Adrenal gland (tissue), 12 donors: ENCODE data around the gene SPAG9. TPM values are rescaled to one million over a fixed set of nuclear protein-coding genes. Genes with fewer than 3 reads are reported as not detected.

Source experiments
- DNase-seq, 7 donors: peaks; one replicate each; pipeline ENCODE4 v3.0.0-alpha.2; 2019 to 2020
- H3K27ac ChIP-seq, 5 donors: fragments of 200-600 bp; sonication (generic) in 4 of 5; 1 replicate in 3 of 5; 2 replicates in 2 of 5; pipeline versions ENCODE4 v1.5.1 to v1.8.0; 2016 to 2020; ENCODE audit warnings: mild to moderate bottlenecking in 1 of 5
- H3K27me3 ChIP-seq: fragments of 200-600 bp; 2 replicates; pipeline ENCODE4 v1.8.0; 2021
- H3K36me3 ChIP-seq, 2 donors: fragments of 200-600 bp; replicated peaks in 1 of 2; 1 replicate in 1 of 2; 2 replicates in 1 of 2; pipeline versions ENCODE4 v1.5.1 to v1.8.0; 2018 to 2022
- H3K4me1 ChIP-seq, 2 donors: fragments of 200-600 bp; replicated peaks in 1 of 2; 1 replicate in 1 of 2; 2 replicates in 1 of 2; pipeline versions ENCODE4 v1.5.1 to v1.8.0; 2018 to 2021
- H3K4me3 ChIP-seq, 4 donors: fragments of 200-600 bp; sonication (generic) in 3 of 4; one replicate each; pipeline ENCODE4 v1.5.1; 2016 to 2018
- H3K9me3 ChIP-seq, 3 donors: fragments of 200-600 bp; sonication (generic) in 1 of 3; replicated peaks in 1 of 3; 1 replicate in 2 of 3; 2 replicates in 1 of 3; pipeline versions ENCODE4 v1.5.1 to v1.8.0; 2016 to 2021
- CTCF ChIP-seq, 6 experiments: fragments of 450-650 bp in 4 of 6; fragments of 200-600 bp in 2 of 6; sonication (generic) in 1 of 6; IDR thresholded peaks; 1 replicate in 5 of 6; 2 replicates in 1 of 6; pipeline versions ENCODE4 v1.5.1 to v1.8.0; 2016 to 2021; ENCODE audit warnings: antibody characterized with exemption in 6 of 6, mild to moderate bottlenecking in 2 of 6, moderate library complexity in 1 of 6
- POLR2A ChIP-seq, 2 donors: fragments of 450-650 bp; IDR thresholded peaks; one replicate each; pipeline ENCODE4 v1.6.1; 2017; ENCODE audit warnings: antibody characterized with exemption in 2 of 2, mild to moderate bottlenecking in 2 of 2, moderate library complexity in 1 of 2
- WGBS, 4 donors: extraction: QIAGEN DNeasy Blood & Tissue Kit in 2 of 4; methylation state at CpG; one replicate each; pipeline versions ENCODE4 v1.1.5 to v1.1.7; 2013 to 2017; 5-methylcytosine and 5-hydroxymethylcytosine counted together
- intact Hi-C, 2 donors: fragments of 100-400 bp; cut with DNase I; formaldehyde crosslinking; loops; one replicate each; pipeline versions ENCODE4 v1.14.1 to v1.15.0; 2022 to 2023
- polyA plus RNA-seq, 3 donors: library from polyadenylated mRNA; stranded (reverse); fragments of 200-250 nt in 2 of 3; fragments of 350-450 nt in 1 of 3; fragmentation: Illumina TruSeq in 1 of 3; extraction: RNeasy Lipid Tissue Mini Kit (QIAGEN cat#74804) in 1 of 3; gene quantifications; one replicate each; pipeline ENCODE4 v1.2.3, GENCODE V29; 2013 to 2014
- total RNA-seq, 9 donors: library from RNA; depleted of rRNA in 4 of 9; stranded (reverse); fragments of >200 nt in 4 of 9; fragments of 120-200 nt in 1 of 9; fragmentation: NEBNext Ultra II Directional in 1 of 9; extraction: Animal tissue kit (Norgen Biotek cat#: 25700) in 1 of 9; gene quantifications; one replicate each; pipeline versions ENCODE4 v1.1.0 to v1.2.4, GENCODE V29; 2013 to 2023
- donor health status: healthy with polysubstance abuse.
- donor health status: Bipolar disorder and iron deficiency.
- donor health status: DM: yes; HTN: yes; CAD: no.
- donor health status: DM: no; HTN: no; CAD: no.
- donor health status: DM: no; HTN: no; CAD: no.
- donor health status: DM: yes; HTN: yes; CAD: no.

The SPAG9 gene
- total and polyA plus RNA-seq, 12 donors = 23.5 to 99.8 (median 62.9) TPM

GRCh38 chr17:50946891-50947781, 173.5 kb downstream of the SPAG9 start:
- Histone ChIP-seq H3K9me3 (no peaks in the 10 kb centered on the region), H3K36me3 (no peaks in the 10 kb centered on the region), H3K27me3 (no peaks in the 10 kb centered on the region), H3K4me3 (no peak overlapping the region), H3K4me1 (peaks cover 46 to 64% of the 10 kb centered on the region in 2 donors), H3K27ac (peak overlapping the region; percentile 90 to 99 (median 97))
- WGBS, 4 donors = 88 to 94% (median 91%) methylated on average over 17 to 19 of the region's 19 CpGs
- TF ChIP-seq CTCF (IDR thresholded peaks at IDR 0.05) (no peak), POLR2A (IDR thresholded peaks at IDR 0.05) (no peak)
- intact Hi-C loops = no loop called here
- peak in 5 of 7 donors; percentile 13 to 59 (median 38) for DNase-seq

- Histone ChIP-seq H3K9me3 (no peaks in the 10 kb centered on the region), H3K27me3 (no peaks in the 10 kb centered on the region), H3K27ac (peak overlapping the region in 2 of 5 donors; percentile 41 to 99), H3K36me3 (no peaks in the 10 kb centered on the region), H3K4me1 (peaks cover 46 to 64% of the 10 kb centered on the region in 2 donors), H3K4me3 (no peak overlapping the region)
- 92 to 97% (median 96%) methylated on average over 5 to 12 of the region's 12 CpGs for WGBS, 4 donors
- DNase-seq = peak in 4 of 7 donors; percentile 22 to 50 (median 28)
- TF ChIP-seq POLR2A (IDR thresholded peaks at IDR 0.05) (no peak), CTCF (IDR thresholded peaks at IDR 0.05) (no peak)
- intact Hi-C loops = no loop called here
Measured at GRCh38 chr17:50946223-50946890, 174.3 kb downstream of the SPAG9 start.

GRCh38 chr17:50945779-50946222, 174.9 kb downstream of the SPAG9 start:
- Histone ChIP-seq H3K36me3 (no peaks in the 10 kb centered on the region), H3K27ac (peak overlapping the region in 2 of 5 donors; percentile 41 to 99), H3K9me3 (no peaks in the 10 kb centered on the region), H3K4me1 (peaks cover 43 to 59% of the 10 kb centered on the region in 2 donors), H3K4me3 (no peak overlapping the region), H3K27me3 (no peaks in the 10 kb centered on the region)
- no peak for TF ChIP-seq POLR2A (IDR thresholded peaks at IDR 0.05)
- no peak for TF ChIP-seq CTCF (IDR thresholded peaks at IDR 0.05)
- peak in 1 of 7 donors; percentile 47 for DNase-seq
- WGBS, 4 donors = 74 to 85% (median 78%) methylated on average over 2 to 3 of the region's 3 CpGs
- intact Hi-C loops = no loop called here
